ENCODE results near the gene DCPS.
A peak's percentile ranks its signal among the peaks of the same experiment; 100 is the strongest.

DCPS gene

GRCh38 chr11:126277780-126278179 is 26.1 kb upstream of the DCPS start:
- no peak overlapping the region for H3K4me3 Mint-ChIP-seq
- H3K4me1 Mint-ChIP-seq (ENCODE audit: low read depth) = peaks cover 37% of the 10 kb centered on the region
- no peak overlapping the region for H3K27ac Mint-ChIP-seq
- no peaks in the 10 kb centered on the region for H3K27me3 Mint-ChIP-seq
- H3K36me3 Mint-ChIP-seq (ENCODE audit: low read depth) = peaks cover 55% of the 10 kb centered on the region
- H3K9me3 Mint-ChIP-seq = no peaks in the 10 kb centered on the region
- intact Hi-C loops (cut with micrococcal nuclease) = no loop called here

GRCh38 chr11:126279191-126279590 is 24.7 kb upstream of the DCPS start:
- H3K27ac Mint-ChIP-seq = no peak overlapping the region
- H3K4me3 Mint-ChIP-seq = no peak overlapping the region
- peaks cover 48% of the 10 kb centered on the region for H3K36me3 Mint-ChIP-seq (ENCODE audit: low read depth)
- intact Hi-C loops (cut with micrococcal nuclease) = no loop called here
- peaks cover 47% of the 10 kb centered on the region for H3K4me1 Mint-ChIP-seq (ENCODE audit: low read depth)
- no peaks in the 10 kb centered on the region for H3K27me3 Mint-ChIP-seq
- no peaks in the 10 kb centered on the region for H3K9me3 Mint-ChIP-seq

GRCh38 chr11:126280595-126280994 is 23.3 kb upstream of the DCPS start:
- Mint-ChIP-seq H3K9me3 (no peaks in the 10 kb centered on the region), H3K36me3 (ENCODE audit: low read depth) (peaks cover 34% of the 10 kb centered on the region), H3K4me3 (no peak overlapping the region), H3K27ac (peak overlapping the region; percentile 93), H3K4me1 (ENCODE audit: low read depth) (peaks cover 58% of the 10 kb centered on the region), H3K27me3 (no peaks in the 10 kb centered on the region)
- intact Hi-C loops (cut with micrococcal nuclease) = loop anchor here (5.0 kb wide), 1 partner anchor 68 kb away; the partner anchor contains the start of genes FAM118B and RPUSD4

- H3K27ac Mint-ChIP-seq = peak overlapping the region; percentile 93
- no peak overlapping the region for H3K4me3 Mint-ChIP-seq
- peaks cover 53% of the 10 kb centered on the region for H3K4me1 Mint-ChIP-seq (ENCODE audit: low read depth)
- H3K9me3 Mint-ChIP-seq = no peaks in the 10 kb centered on the region
- no peaks in the 10 kb centered on the region for H3K27me3 Mint-ChIP-seq
- H3K36me3 Mint-ChIP-seq (ENCODE audit: low read depth) = peaks cover 28% of the 10 kb centered on the region
- intact Hi-C loops (cut with micrococcal nuclease) = loop anchor here (5.0 kb wide), 1 partner anchor 69 kb away; the partner anchor contains the start of genes FAM118B and RPUSD4
Observed at GRCh38 chr11:126281245-126281644, 22.6 kb upstream of the DCPS start.

- H3K27me3 Mint-ChIP-seq = no peaks in the 10 kb centered on the region
- peaks cover 25% of the 10 kb centered on the region for H3K36me3 Mint-ChIP-seq (ENCODE audit: low read depth)
- no peak overlapping the region for H3K4me3 Mint-ChIP-seq
- H3K9me3 Mint-ChIP-seq = no peaks in the 10 kb centered on the region
- intact Hi-C loops (cut with micrococcal nuclease) = loop anchor here (5.0 kb wide), 1 partner anchor 69 kb away; the partner anchor contains the start of genes FAM118B and RPUSD4
- H3K27ac Mint-ChIP-seq = peak overlapping the region; percentile 93
- H3K4me1 Mint-ChIP-seq (ENCODE audit: low read depth) = peaks cover 53% of the 10 kb centered on the region
Observed at GRCh38 chr11:126281666-126282175, 22.1 kb upstream of the DCPS start.

- Mint-ChIP-seq H3K36me3 (ENCODE audit: low read depth) (peaks cover 23% of the 10 kb centered on the region), H3K27me3 (no peaks in the 10 kb centered on the region), H3K9me3 (no peaks in the 10 kb centered on the region), H3K4me3 (peak overlapping the region; percentile 98), H3K4me1 (ENCODE audit: low read depth) (peaks cover 53% of the 10 kb centered on the region), H3K27ac (peak overlapping the region; percentile 93)
- intact Hi-C loops (cut with micrococcal nuclease) = loop anchor here (5.0 kb wide), 1 partner anchor 70 kb away; the partner anchor contains the start of genes FAM118B and RPUSD4
Observed at GRCh38 chr11:126282361-126282735, 21.5 kb upstream of the DCPS start.

GRCh38 chr11:126282736-126283591 is 20.9 kb upstream of the DCPS start, which contains the start of gene TIRAP:
Gene TIRAP, plus strand, starts transcription at chr11:126283093. Its CDS starts 7,802 bp downstream, at chr11:126290895.
- peaks cover 22% of the 10 kb centered on the region for H3K36me3 Mint-ChIP-seq (ENCODE audit: low read depth)
- intact Hi-C loops (cut with micrococcal nuclease) = loop anchor here (1.0 to 5.0 kb wide), 2 partner anchors 14 to 71 kb away; partner anchors contain the start of genes FAM118B, FOXRED1 and RPUSD4
- peaks cover 53% of the 10 kb centered on the region for H3K4me1 Mint-ChIP-seq (ENCODE audit: low read depth)

GRCh38 chr11:126284829-126285228 is 19.0 kb upstream of the DCPS start:
- Mint-ChIP-seq H3K9me3 (no peaks in the 10 kb centered on the region), H3K4me1 (ENCODE audit: low read depth) (peaks cover 47% of the 10 kb centered on the region), H3K27ac (no peak overlapping the region), H3K36me3 (ENCODE audit: low read depth) (peaks cover 29% of the 10 kb centered on the region), H3K4me3 (peak overlapping the region; percentile 2), H3K27me3 (no peaks in the 10 kb centered on the region)
- intact Hi-C loops (cut with micrococcal nuclease) = loop anchor here (5.0 kb wide), 1 partner anchor 73 kb away; the partner anchor contains the start of genes FAM118B and RPUSD4

More at GRCh38 chr11:126282736-126283591, 20.9 kb upstream of the DCPS start, which contains the start of gene TIRAP:
- H3K9me3 Mint-ChIP-seq = no peaks in the 10 kb centered on the region
- peak within 1 kb of the TSS; percentile 98 for H3K4me3 Mint-ChIP-seq
- H3K27me3 Mint-ChIP-seq = no peaks in the 10 kb centered on the region
- peak within 1 kb of the TSS; percentile 93 for H3K27ac Mint-ChIP-seq

- H3K4me1 Mint-ChIP-seq (ENCODE audit: low read depth) = peaks cover 23% of the 10 kb centered on the region
- H3K9me3 Mint-ChIP-seq = no peaks in the 10 kb centered on the region
- H3K27ac Mint-ChIP-seq = no peak overlapping the region
- H3K4me3 Mint-ChIP-seq = no peak overlapping the region
- intact Hi-C loops (cut with micrococcal nuclease) = no loop called here
- H3K27me3 Mint-ChIP-seq = no peaks in the 10 kb centered on the region
- peaks cover 60% of the 10 kb centered on the region for H3K36me3 Mint-ChIP-seq (ENCODE audit: low read depth)
Observed at GRCh38 chr11:126288237-126288636, 15.6 kb upstream of the DCPS start.

GRCh38 chr11:126290887-126291286 is 13.0 kb upstream of the DCPS start:
- no peak overlapping the region for H3K4me3 Mint-ChIP-seq
- no peaks in the 10 kb centered on the region for H3K27me3 Mint-ChIP-seq
- H3K4me1 Mint-ChIP-seq (ENCODE audit: low read depth) = peaks cover 12% of the 10 kb centered on the region
- H3K27ac Mint-ChIP-seq = no peak overlapping the region
- no peaks in the 10 kb centered on the region for H3K9me3 Mint-ChIP-seq
- peaks cover 81% of the 10 kb centered on the region for H3K36me3 Mint-ChIP-seq (ENCODE audit: low read depth)
- intact Hi-C loops (cut with micrococcal nuclease) = no loop called here

- Mint-ChIP-seq H3K9me3 (no peaks in the 10 kb centered on the region), H3K4me1 (ENCODE audit: low read depth) (peaks cover 17% of the 10 kb centered on the region), H3K4me3 (no peak overlapping the region), H3K27ac (no peak overlapping the region), H3K36me3 (ENCODE audit: low read depth) (peaks cover 90% of the 10 kb centered on the region), H3K27me3 (no peaks in the 10 kb centered on the region)
- intact Hi-C loops (cut with micrococcal nuclease) = no loop called here
Observed at GRCh38 chr11:126293726-126294125, 10.1 kb upstream of the DCPS start.

- intact Hi-C loops (cut with micrococcal nuclease) = no loop called here
- Mint-ChIP-seq H3K36me3 (ENCODE audit: low read depth) (peaks cover 83% of the 10 kb centered on the region), H3K27me3 (no peaks in the 10 kb centered on the region), H3K4me3 (no peak overlapping the region), H3K4me1 (ENCODE audit: low read depth) (peaks cover 17% of the 10 kb centered on the region), H3K27ac (no peak overlapping the region), H3K9me3 (no peaks in the 10 kb centered on the region)
Observed at GRCh38 chr11:126297004-126297403, 6.9 kb upstream of the DCPS start.

- Mint-ChIP-seq H3K36me3 (ENCODE audit: low read depth) (peaks cover 38% of the 10 kb centered on the region), H3K9me3 (no peaks in the 10 kb centered on the region), H3K4me3 (peak overlapping the region; percentile 96), H3K4me1 (ENCODE audit: low read depth) (peaks cover 34% of the 10 kb centered on the region), H3K27me3 (no peaks in the 10 kb centered on the region), H3K27ac (peak overlapping the region; percentile 87)
- intact Hi-C loops (cut with micrococcal nuclease) = loop anchor here (5.0 kb wide), 1 partner anchor 37 kb away; the partner anchor contains the start of genes FOXRED1 and SRPRA
Observed at GRCh38 chr11:126304457-126305075, 706 bp downstream of the DCPS start.

- Mint-ChIP-seq H3K27ac (no peak overlapping the region), H3K36me3 (ENCODE audit: low read depth) (peaks cover 37% of the 10 kb centered on the region), H3K4me3 (no peak overlapping the region), H3K27me3 (no peaks in the 10 kb centered on the region), H3K9me3 (no peaks in the 10 kb centered on the region), H3K4me1 (ENCODE audit: low read depth) (peaks cover 44% of the 10 kb centered on the region)
- intact Hi-C loops (cut with micrococcal nuclease) = no loop called here
Observed at GRCh38 chr11:126305699-126306098, 1.8 kb downstream of the DCPS start.
